MV-4-11 (cell line): ENCODE data around the gene THADA.

Source experiments
- DNase-seq: peaks from one replicate; lab custom pipeline; 2025; lab: John Stamatoyannopoulos, UW

THADA gene

GRCh38 chr2:43270930-43271615 lies 324.8 kb downstream of the THADA start:
- no peak for DNase-seq

DNA sequence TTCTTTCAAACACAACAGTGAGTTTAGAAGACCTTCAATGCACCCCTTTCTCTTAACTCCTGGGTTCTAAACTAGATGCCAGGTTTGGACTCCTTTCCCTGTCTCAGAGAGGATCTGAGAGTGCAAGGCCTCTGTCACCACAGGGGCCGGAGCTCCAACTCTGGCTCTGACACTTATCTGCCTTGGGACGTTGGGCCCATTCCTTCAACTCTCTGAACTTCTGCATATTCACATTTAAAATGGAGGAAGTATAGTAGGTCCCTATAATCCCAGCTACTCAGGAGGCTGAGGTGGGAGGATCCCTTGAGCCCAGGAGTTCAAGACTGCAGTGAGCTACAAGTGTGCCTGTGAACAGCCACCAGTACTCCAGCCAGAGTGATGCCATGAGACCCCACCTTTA lies 325.4 kb downstream of the THADA start:
- DNase-seq, result peak; percentile 48

DNA sequence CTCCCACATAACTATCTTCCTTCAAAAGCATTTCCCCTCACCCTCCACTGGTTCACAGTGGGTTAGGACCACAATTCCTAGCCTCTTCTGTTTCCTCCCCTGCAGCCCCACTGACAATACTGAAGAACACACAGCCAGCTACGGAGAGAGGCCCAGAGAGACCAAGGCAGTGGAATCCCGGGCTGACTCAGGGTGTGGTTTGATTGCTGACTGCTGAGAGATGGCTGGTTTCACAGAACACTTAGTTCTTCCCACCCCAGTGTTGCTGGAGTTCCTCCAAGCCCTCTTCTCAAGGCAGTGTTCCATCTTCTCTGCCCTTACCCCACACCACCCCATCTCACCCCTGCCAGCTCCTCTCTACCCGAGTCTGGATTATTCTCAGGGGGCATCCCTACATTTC lies 326.1 kb downstream of the THADA start:
- peak; percentile 72 for DNase-seq

DNA sequence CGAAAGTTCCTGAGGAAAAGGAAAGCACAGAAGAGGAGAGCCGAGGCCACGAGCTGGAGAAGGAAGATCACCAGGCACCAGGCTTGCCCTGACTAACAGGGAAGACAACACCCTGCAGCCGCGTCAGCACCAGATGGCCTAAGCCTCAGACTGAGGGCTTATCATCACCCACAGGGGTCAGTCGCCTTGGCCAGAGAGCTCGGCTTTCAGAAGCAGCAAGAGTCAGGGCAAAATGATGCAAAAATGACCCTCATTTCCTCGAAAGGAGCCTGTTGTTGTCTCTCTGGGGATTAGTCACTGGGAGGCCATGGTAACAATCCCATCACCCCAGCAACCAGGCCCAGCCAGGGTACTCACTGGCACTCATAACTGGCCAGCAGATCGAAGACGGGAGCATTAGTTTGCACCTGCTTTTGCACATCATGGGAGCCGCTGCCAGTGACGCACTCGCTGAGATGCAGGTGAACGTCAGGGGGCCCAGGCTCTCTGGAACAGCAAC lies 326.7 kb downstream of the THADA start:
- DNase-seq, result peak; percentile 75

- peak; percentile 35 for DNase-seq
These were observed 327.5 kb downstream of the THADA start for GRCh38 chr2:43268066-43268953.

GRCh38 chr2:43267381-43267780 lies 328.5 kb downstream of the THADA start:
- DNase-seq, result no peak

GRCh38 chr2:43266711-43267111 lies 329.1 kb downstream of the THADA start:
- DNase-seq, result peak; percentile 86

DNA sequence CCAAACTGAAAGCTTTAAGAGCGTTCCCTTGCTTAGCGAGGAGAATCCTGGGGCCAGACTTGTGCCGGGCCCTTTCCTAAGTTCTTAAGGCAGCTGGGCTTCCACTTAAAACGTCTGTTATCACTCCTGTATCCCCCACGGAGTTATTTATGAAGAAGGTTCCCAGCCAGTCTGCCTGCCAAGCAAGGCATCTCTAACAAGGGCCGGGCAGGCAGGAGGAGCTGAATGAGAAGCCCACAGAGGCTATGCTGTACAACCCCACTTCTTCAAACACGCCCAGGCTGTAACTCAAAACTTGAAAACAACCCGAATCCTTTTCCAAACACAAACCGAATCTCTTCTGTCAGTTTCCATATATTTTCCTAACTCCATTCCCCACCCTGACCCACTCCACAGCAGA lies 330.4 kb downstream of the THADA start:
- no peak for DNase-seq

DNA sequence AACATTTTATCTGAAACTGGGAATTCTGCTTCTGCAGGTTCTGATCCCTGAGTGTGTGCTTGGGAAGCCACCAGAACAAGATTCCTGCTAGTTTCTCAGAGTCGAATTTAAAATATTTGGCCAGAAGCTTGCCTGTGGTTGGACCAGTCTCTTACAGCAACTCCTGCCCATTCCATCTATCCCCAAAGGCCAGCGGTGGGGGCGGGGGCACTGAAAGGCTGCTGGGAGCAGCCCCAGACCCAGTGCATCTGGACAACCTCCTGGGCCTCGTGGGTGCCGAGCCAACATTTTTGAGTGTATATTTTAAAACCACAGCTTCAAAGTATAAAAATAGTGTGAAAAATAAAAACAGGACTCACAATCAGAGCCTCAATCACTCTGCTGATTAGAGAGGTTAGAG lies 330.8 kb downstream of the THADA start:
- DNase-seq, result no peak

- peak; percentile 73 for DNase-seq
These were observed 332.9 kb downstream of the THADA start for GRCh38 chr2:43262951-43263350.

DNA sequence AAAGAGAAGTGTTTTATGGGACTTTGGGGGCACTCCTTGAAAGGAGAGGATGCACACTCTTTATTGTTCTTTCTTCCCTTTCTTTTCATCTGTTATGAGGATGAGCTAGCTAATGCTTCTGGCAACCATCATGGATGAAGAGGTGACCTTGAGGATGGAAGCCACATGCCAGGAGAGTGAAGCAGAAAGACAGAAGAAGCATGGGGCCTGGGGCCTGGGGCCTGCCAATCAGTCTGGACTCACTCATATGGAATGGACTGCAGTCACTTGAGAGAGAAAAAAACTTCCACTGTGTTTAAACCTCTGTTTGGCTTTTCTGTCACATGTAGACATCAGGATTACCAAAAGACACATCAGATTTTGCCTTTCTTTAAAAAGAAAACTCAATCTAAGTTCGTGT lies 333.6 kb downstream of the THADA start:
- DNase-seq, result no peak

- no peak for DNase-seq
These were observed 336.3 kb downstream of the THADA start for GRCh38 chr2:43259512-43259911.

DNA sequence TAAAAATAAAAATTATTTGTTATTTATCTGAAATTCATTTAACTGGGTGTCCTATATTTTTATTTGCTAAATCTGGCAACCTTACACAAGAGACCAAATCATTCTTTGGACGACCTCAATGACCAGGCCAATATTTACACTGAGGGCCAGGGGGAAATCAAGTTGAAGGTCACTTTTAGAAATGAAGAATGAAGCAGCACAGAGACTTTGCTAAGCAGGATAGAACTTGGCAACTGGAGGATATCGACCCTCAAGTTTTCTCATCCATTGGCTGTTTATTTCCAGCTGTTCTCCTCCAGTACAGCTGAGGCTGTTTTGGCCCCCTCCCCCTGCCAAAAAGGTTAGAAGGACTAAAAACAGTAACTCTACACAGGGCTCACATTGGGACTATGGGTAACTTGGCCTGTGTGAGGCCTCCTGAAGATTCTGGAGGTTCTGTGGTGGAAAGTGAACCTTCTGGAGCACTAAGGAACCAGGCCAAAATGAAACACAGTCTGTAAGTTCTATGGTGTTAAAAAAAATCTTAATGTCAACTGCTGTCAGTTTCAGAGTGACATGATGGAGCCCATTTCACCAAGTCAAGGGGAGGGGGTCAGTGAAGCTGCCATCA lies 337.2 kb downstream of the THADA start:
- DNase-seq, result no peak

GRCh38 chr2:43255296-43255910 lies 340.4 kb downstream of the THADA start:
- DNase-seq, result no peak

DNA sequence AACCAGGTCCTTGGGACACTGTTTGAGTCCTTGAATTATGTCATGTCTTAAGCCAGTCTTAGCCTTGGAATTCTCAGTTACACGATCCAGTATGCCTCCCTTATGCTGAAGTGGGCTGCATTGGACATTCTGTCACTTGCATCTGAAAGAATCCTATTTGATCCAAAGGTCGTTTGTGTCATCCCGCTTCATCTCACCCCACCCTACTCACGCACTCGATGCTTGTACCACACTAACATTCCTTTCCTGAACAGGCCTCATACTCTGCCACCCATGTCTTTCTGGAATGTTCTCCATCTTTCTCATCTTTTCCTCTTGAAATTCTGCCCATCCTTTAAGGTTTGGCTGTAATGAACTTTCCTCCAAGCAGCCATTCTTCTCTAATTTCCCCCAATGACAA lies 341.5 kb downstream of the THADA start:
- no peak for DNase-seq

- no peak for DNase-seq
These were observed 344.6 kb downstream of the THADA start for GRCh38 chr2:43251171-43251731.

GRCh38 chr2:43250015-43250414 lies 345.8 kb downstream of the THADA start:
- DNase-seq, result no peak

DNA sequence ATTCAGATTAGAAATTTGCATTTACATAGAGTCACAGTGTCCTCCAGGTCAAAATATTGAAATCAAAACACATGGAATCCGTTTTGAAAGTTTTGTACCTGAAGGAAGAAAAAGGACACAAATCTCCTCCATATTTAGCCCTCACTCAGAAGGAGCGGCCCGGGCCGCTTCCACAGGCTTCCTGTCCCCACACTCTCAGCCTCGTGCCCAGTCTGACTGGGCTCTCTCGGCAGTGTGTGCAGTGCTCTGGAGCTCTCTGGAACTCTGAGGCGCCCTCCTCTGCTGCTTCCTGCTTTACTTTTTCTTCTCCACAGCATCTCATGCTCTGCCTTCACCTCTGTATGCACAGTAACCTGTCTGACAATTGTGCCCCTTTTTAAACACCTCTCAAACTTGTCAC lies 347.2 kb downstream of the THADA start:
- DNase-seq, result no peak

DNA sequence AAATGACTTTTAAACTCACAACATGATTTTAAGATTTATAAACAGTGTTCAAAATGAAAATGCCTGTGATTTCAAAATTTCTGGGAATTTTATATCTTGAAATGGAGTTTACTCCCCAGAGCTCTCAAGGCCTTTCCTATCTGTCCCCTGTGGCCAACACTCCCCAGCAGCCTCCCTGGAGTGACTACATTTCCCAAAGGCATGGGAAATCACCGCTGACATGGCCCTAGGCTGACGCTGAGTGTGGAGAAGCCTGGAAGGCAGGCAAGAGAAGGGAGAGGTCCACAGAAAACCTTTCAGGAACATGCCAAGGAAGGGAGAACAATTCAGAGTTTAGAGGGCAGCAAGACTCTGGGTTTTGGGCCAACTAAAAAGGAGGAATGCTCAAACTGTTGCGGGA lies 349.2 kb downstream of the THADA start:
- no peak for DNase-seq

DNA sequence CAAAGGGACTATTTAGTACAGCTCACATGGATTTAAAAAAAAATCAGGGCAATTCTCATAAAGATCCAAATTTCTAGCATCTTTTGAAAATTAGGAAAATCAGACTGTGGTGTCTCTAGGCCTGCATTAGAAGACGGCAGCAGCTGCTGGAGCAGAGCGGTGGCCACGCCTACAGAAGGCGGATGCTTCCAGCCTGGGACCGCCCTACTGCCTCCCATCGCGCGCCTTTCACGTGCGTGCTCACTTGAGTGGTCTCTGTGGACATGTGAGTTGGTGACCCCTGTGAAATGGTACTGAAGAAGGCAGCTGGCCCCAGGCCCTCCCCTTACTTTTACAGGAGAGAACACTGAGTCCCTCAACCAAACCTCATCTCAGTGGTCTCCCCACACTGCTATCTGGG lies 354.3 kb downstream of the THADA start:
- DNase-seq, result no peak

DNA sequence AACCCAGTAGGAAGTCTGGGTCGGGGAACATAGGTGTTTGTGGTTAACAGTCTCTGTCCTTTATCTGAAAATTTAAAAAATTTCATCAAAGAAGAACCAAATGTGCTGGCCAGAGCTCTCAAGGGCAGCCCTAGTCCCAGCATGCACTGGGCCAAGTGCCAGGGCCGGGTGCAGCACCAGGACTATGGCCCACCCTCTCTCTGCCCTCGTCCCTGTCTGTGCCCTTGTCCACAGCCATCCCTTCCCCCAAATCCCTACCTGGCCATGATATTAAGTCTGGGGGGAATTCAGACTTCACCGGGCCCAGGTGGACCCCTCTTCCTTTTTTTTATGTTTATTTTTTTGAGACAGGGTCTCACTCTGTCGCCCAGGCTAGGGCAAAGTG lies 355.1 kb downstream of the THADA start:
- DNase-seq, result no peak
